Small intestine (tissue), 7 donors: ENCODE data around the gene ADCY3. TPM values are rescaled to one million over a fixed set of nuclear protein-coding genes. Genes with fewer than 3 reads are reported as not detected.

Experiments
- DNase-seq, 2 donors: peaks; one replicate each; pipeline versions ENCODE4 v3.0.0 to v3.0.0-alpha.2; 2013
- FAIRE-seq: peaks from 2 replicates; lab custom pipeline; 2012; peaks lifted over from hg19 to GRCh38; lab: Jason Lieb, UNC
- H3K27ac ChIP-seq, 3 donors: one replicate each; pipeline ENCODE4 v1.5.1; 2013; ENCODE audit warnings: low read length in 2 of 3, mild to moderate bottlenecking in 2 of 3, control low read depth in 1 of 3, inconsistent platforms in 1 of 3, low read depth in 1 of 3, moderate library complexity in 1 of 3
- H3K27me3 ChIP-seq, 3 donors: one replicate each; pipeline ENCODE4 v1.6.1; 2013; ENCODE audit warnings: low read length in 3 of 3, inconsistent platforms in 1 of 3; ENCODE audit not compliant: control insufficient read depth in 3 of 3, insufficient read depth in 3 of 3
- H3K36me3 ChIP-seq, 3 donors: one replicate each; pipeline ENCODE4 v1.6.1; 2013; ENCODE audit warnings: low read length in 3 of 3, inconsistent platforms in 1 of 3, low read depth in 1 of 3, mild to moderate bottlenecking in 1 of 3, moderate library complexity in 1 of 3; ENCODE audit not compliant: control insufficient read depth in 3 of 3, insufficient read depth in 2 of 3
- H3K4me1 ChIP-seq, 3 donors: one replicate each; pipeline ENCODE4 v1.6.1; 2013; ENCODE audit warnings: low read length in 2 of 3, inconsistent platforms in 1 of 3, low read depth in 1 of 3, mild to moderate bottlenecking in 1 of 3, moderate library complexity in 1 of 3; ENCODE audit not compliant: control insufficient read depth in 3 of 3, insufficient read depth in 2 of 3
- H3K4me3 ChIP-seq, 3 donors: one replicate each; pipeline ENCODE4 v1.5.1; 2013; ENCODE audit warnings: low read length in 3 of 3, control low read depth in 1 of 3, inconsistent platforms in 1 of 3, low read depth in 1 of 3, mild to moderate bottlenecking in 1 of 3, moderate library complexity in 1 of 3
- H3K9me3 ChIP-seq, 2 donors: one replicate each; pipeline ENCODE4 v1.6.1; 2013; ENCODE audit warnings: low read depth in 1 of 2, low read length in 1 of 2; ENCODE audit not compliant: control insufficient read depth in 2 of 2, insufficient read depth in 1 of 2
- WGBS, 3 donors: extraction: QIAGEN DNeasy Blood & Tissue Kit; methylation state at CpG; one replicate each; pipeline ENCODE4 v1.1.7; 2013; 5-methylcytosine and 5-hydroxymethylcytosine counted together
- polyA plus RNA-seq, 4 donors: library from polyadenylated mRNA; stranded (reverse) in 3 of 4; unstranded in 1 of 4; fragments of 200-250 nt in 3 of 4; fragments of 120-200 nt in 1 of 4; gene quantifications; one replicate each; pipeline versions ENCODE4 v1.2.1 to v1.2.3, GENCODE V29; 2013
- donor health status: healthy with polysubstance abuse.
- donor health status: control.
- donor health status: control.
- donor health status: Bipolar disorder and iron deficiency.
- donor health status: healthy.

The ADCY3 gene
- polyA plus RNA-seq, 4 donors = 3.6 to 36.3 (median 9.8) TPM

- H3K36me3 ChIP-seq = peaks cover 0 to 54% (median 0%) of the 10 kb centered on the region in 3 donors
- no peaks in the 10 kb centered on the region for H3K27me3 ChIP-seq
- H3K27ac ChIP-seq = no peak overlapping the region
- H3K4me3 ChIP-seq = no peak overlapping the region
- 80 to 85% (median 83%) methylated on average over 13 to 14 of the region's 14 CpGs for WGBS, 3 donors
- DNase-seq (no peak), FAIRE-seq (no peak)
- H3K4me1 ChIP-seq = peaks cover 0 to 4% (median 2%) of the 10 kb centered on the region in 3 donors
- H3K9me3 ChIP-seq = no peaks in the 10 kb centered on the region
Observed at GRCh38 chr2:24825883-24826772, 93.9 kb downstream of the ADCY3 start.

GRCh38 chr2:24824966-24825882 is 94.8 kb downstream of the ADCY3 start:
- H3K27ac ChIP-seq = no peak overlapping the region
- 89 to 92% (median 91%) methylated on average over 12 to 16 of the region's 16 CpGs for WGBS, 3 donors
- H3K9me3 ChIP-seq = no peaks in the 10 kb centered on the region
- peaks cover under 1 to 56% (median 2%) of the 10 kb centered on the region in 3 donors for H3K36me3 ChIP-seq
- H3K27me3 ChIP-seq = no peaks in the 10 kb centered on the region
- FAIRE-seq (no peak), DNase-seq (no peak)
- peaks cover 0 to 2% (median 0%) of the 10 kb centered on the region in 3 donors for H3K4me1 ChIP-seq
- no peak overlapping the region for H3K4me3 ChIP-seq

DNA sequence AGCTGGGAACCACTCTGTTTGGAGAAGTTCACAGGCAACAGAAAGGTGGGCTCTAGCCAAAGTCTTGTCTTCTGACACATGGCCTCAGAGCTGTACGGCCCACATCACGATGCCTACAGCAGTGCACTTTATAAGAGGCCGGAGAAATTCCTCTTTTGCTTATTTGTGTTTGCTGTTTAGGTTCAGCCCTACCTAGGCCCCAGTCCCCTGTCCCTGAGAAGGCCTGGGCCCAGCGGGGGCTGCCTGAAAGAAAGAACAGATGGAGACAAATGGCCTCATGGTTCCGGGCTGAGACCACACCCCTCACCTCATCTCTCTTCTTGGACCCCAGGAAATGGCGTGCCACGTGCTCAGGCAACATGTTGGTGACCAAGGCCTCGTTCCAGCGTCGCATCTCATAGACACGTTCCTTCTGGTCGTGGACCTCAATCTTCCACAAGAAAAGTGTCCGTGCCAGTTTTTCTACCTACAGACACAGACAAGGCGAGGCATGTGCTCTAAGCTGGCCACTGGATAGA is 95.9 kb downstream of the ADCY3 start:
- Histone ChIP-seq H3K4me3 (no peak overlapping the region), H3K27me3 (no peaks in the 10 kb centered on the region), H3K36me3 (peaks cover 2 to 67% (median 8%) of the 10 kb centered on the region in 3 donors), H3K4me1 (peaks cover 0 to 2% (median 0%) of the 10 kb centered on the region in 3 donors), H3K27ac (no peak overlapping the region), H3K9me3 (no peaks in the 10 kb centered on the region)
- FAIRE-seq (no peak), DNase-seq (no peak)
- WGBS, 3 donors = 93 to 97% (median 94%) methylated on average over 14 of the region's 14 CpGs

- Histone ChIP-seq H3K27ac (no peak overlapping the region), H3K4me3 (no peak overlapping the region), H3K36me3 (peaks cover 2 to 67% (median 11%) of the 10 kb centered on the region in 3 donors), H3K27me3 (no peaks in the 10 kb centered on the region), H3K4me1 (peaks cover 0 to 2% (median 0%) of the 10 kb centered on the region in 3 donors), H3K9me3 (no peaks in the 10 kb centered on the region)
- WGBS, 3 donors = 81 to 87% (median 86%) methylated on average over 7 of the region's 7 CpGs
- FAIRE-seq (no peak), DNase-seq (no peak)
Observed at GRCh38 chr2:24822049-24822706, 97.9 kb downstream of the ADCY3 start.

DNA sequence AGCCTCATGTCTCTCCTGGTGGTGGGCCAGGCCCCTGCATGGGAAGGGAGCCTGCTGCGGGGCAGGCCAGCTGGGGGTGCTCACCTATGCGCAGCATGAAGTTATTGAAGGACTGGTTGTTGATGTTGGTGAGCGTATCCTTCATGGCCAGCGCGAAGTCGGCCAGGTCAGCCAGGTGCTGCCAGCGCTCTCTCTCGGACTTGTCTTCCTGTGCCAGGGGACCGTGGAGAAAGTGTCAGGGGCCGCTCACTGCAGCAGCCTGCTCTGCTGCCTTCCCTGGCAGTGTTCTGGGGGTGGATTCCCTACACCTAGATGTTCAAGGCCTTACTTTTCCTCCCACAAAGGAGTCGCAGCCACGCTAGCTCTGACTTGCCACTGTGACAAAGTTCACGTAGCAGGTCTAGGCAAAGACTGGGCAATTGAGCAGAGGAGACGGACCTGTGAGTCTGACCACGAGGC is 98.6 kb downstream of the ADCY3 start:
- Histone ChIP-seq H3K9me3 (no peaks in the 10 kb centered on the region), H3K4me3 (no peak overlapping the region), H3K27me3 (no peaks in the 10 kb centered on the region), H3K27ac (no peak overlapping the region), H3K4me1 (no peaks in the 10 kb centered on the region), H3K36me3 (peaks cover 2 to 69% (median 11%) of the 10 kb centered on the region in 3 donors)
- 95 to 96% (median 95%) methylated on average over 15 of the region's 15 CpGs for WGBS, 3 donors
- no peak for FAIRE-seq
- no peak for DNase-seq

DNA sequence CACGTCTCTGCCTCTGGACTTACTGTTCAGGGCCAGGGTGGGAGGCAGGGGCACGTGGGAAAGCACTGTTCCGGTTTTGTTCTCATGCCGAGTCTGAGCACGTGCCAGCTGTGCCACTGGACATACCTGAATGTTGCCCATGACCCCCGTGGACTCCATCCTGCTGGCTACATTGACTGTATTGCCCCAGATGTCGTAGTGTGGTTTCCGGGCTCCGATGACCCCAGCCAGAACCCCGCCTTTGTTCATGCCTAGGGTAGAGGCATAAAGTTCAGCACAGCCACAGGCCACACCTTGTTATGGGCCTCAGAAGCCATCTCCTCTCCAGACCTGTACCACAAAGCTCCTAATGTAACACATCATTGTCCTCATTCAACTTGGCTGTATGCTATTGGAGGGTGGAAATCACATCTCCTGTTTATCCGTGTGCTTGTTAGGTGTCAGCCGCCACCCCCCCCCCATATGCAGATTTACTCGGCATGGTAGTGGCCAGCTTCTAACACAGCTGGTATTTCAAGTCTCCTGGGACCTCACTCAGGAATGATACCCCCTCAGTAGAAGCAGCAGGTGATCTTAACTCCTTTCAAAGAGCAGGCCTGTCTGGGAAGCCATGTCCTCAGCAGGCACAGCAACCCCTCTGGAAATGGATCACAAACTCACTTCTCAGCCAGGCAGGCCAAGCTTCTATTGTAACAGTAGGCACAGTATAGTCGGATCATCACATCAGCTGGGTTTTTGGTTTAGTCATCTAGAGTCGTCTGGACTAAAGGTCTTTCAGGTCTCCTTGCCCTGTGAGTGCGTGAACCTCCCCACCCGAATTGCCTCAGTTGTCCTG is 99.2 kb downstream of the ADCY3 start:
- no peak for DNase-seq
- Histone ChIP-seq H3K27ac (no peak overlapping the region), H3K4me3 (no peak overlapping the region), H3K4me1 (no peaks in the 10 kb centered on the region), H3K27me3 (no peaks in the 10 kb centered on the region), H3K36me3 (peaks cover 2 to 68% (median 11%) of the 10 kb centered on the region in 3 donors), H3K9me3 (no peaks in the 10 kb centered on the region)
- 88 to 90% (median 89%) methylated on average over 17 of the region's 17 CpGs for WGBS, 3 donors
- no peak for FAIRE-seq

DNA sequence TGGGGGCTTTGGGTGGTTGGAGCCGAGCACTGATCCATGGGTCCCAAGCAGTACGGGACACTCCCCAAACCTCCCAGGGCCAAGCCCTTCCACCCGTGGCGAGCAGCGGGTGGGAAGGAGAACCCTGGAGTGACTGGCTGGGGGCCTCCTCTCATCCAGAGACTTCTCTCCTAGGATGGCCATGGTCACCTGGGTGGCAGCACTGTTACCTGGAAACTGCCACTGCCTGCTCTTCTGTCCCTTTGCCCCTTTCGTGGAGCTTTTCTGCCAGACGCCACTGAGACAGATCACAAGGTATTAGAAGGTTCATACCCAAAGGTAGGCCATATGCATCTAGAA is 99.9 kb downstream of the ADCY3 start:
- no peaks in the 10 kb centered on the region for H3K4me1 ChIP-seq
- H3K27ac ChIP-seq = no peak overlapping the region
- H3K9me3 ChIP-seq = no peaks in the 10 kb centered on the region
- no peaks in the 10 kb centered on the region for H3K27me3 ChIP-seq
- 86 to 95% (median 93%) methylated on average over 7 of the region's 7 CpGs for WGBS, 3 donors
- H3K36me3 ChIP-seq = peaks cover 4 to 63% (median 11%) of the 10 kb centered on the region in 3 donors
- no peak overlapping the region for H3K4me3 ChIP-seq
- DNase-seq (no peak), FAIRE-seq (no peak)
